GM12891 (cell line): ENCODE data around the gene GLYR1.

ENCODE experiments used
- POLR2A ChIP-seq: IDR thresholded peaks from 2 replicates; pipeline ENCODE4 v1.6.1; 2011; ENCODE audit warnings: low read depth, low read length, control low read depth
- POLR2AphosphoS5 ChIP-seq: IDR thresholded peaks from 2 replicates; pipeline ENCODE4 v1.6.1; 2011; ENCODE audit warnings: low read depth, low read length, control low read depth

DNA sequence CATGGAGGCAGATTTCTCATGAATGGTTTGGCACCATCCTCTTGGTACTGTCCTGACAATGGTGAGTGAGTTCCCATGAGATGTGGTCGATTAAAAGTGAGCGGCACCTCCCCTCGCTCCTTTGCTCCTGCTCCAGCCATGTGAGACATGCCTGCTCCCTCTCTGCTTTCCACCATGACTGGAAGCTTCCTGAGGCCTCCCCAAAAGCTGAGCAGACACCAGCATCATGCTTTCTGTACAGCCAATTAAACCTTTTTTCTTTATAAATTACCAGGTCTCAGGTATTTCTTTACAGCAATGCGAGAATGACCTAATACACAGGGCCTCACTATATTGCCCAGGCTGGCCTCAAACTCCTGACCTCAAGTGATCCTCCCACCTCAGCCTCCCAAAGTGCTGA lies 92.2 kb downstream of the GLYR1 start:
- TF ChIP-seq POLR2AphosphoS5 (no peak), POLR2A (no peak)
